T-cell (primary cell): ENCODE results near the gene ENPP6. TPM values are rescaled to one million over a fixed set of nuclear protein-coding genes. Genes with fewer than 3 reads are reported as not detected.

Experiments
- ATAC-seq, 4 experiments: fragments of 200-7000 bp in 3 of 4; fragments of 150-1000 bp in 1 of 4; cut with Tn5 transposase; replicated peaks in 1 of 4; 1 replicate in 3 of 4; 2 replicates in 1 of 4; pipeline ENCODE4 v1.10.0; 2021; ENCODE audit warnings: moderate library complexity in 3 of 4, mild to moderate bottlenecking in 2 of 4, moderate number of reproducible peaks in 1 of 4
- CTCF ChIA-PET, 2 donors: fragments of 300-600 bp; sonication (Branson Sonifier 250); formaldehyde crosslinking; loops; one replicate each; lab custom pipeline; 2022; ENCODE audit warnings: antibody characterized with exemption in 2 of 2; lab: Charles Lee
- POLR2A ChIA-PET, 2 donors: fragments of 300-600 bp; sonication (Branson Sonifier 250); formaldehyde crosslinking; loops; one replicate each; lab custom pipeline; 2022; ENCODE audit warnings: antibody characterized with exemption in 2 of 2; lab: Charles Lee
- DNase-seq, 35 experiments: peaks; one replicate each; pipeline versions ENCODE4 v3.0.0 to v3.0.0-alpha.2; 2013 to 2023
- H3K27ac ChIP-seq: one replicate; pipeline ENCODE4 v1.5.1; 2013; ENCODE audit warnings: low read length
- H3K27me3 ChIP-seq, 2 experiments: replicated peaks in 1 of 2; 1 replicate in 1 of 2; 2 replicates in 1 of 2; pipeline versions ENCODE4 v1.6.1 to v1.7.0; 2013; ENCODE audit warnings: low read length in 1 of 2, mixed read lengths in 1 of 2; ENCODE audit not compliant: control insufficient read depth in 2 of 2, insufficient read depth in 2 of 2; ENCODE audit errors: extremely low read depth in 1 of 2
- H3K36me3 ChIP-seq, 2 donors: 1 replicate in 1 of 2; 2 replicates in 1 of 2; pipeline versions ENCODE4 v1.6.1 to v1.7.0; 2013; ENCODE audit warnings: low read length in 1 of 2; ENCODE audit not compliant: control insufficient read depth in 2 of 2, insufficient read depth in 1 of 2; ENCODE audit errors: extremely low read depth in 1 of 2
- H3K4me1 ChIP-seq, 2 experiments: 1 replicate in 1 of 2; 2 replicates in 1 of 2; pipeline versions ENCODE4 v1.6.1 to v1.7.0; 2013; ENCODE audit warnings: low read length in 2 of 2, mixed read lengths in 1 of 2; ENCODE audit not compliant: insufficient read depth in 2 of 2, control insufficient read depth in 1 of 2; ENCODE audit errors: extremely low read depth in 1 of 2
- H3K4me3 ChIP-seq, 2 donors: 1 replicate in 1 of 2; 2 replicates in 1 of 2; pipeline versions ENCODE4 v1.5.1 to v1.7.0; 2013; ENCODE audit warnings: mild to moderate bottlenecking in 2 of 2, low read length in 1 of 2, moderate library complexity in 1 of 2; ENCODE audit not compliant: control insufficient read depth in 1 of 2; ENCODE audit errors: extremely low read depth in 1 of 2
- H3K9me3 ChIP-seq: 2 replicates; pipeline ENCODE4 v1.7.0; 2013
- H3K27ac Mint-ChIP-seq, 2 donors: one replicate each; pipeline ENCODE4 v1.8.0; 2020 to 2021; ENCODE audit warnings: mild to moderate bottlenecking in 2 of 2, mixed read lengths in 2 of 2
- H3K27me3 Mint-ChIP-seq, 2 donors: one replicate each; pipeline ENCODE4 v1.8.0; 2021 to 2022; ENCODE audit warnings: mixed read lengths in 2 of 2
- H3K36me3 Mint-ChIP-seq: one replicate; pipeline ENCODE4 v1.8.0; 2021; ENCODE audit warnings: mixed read lengths
- H3K4me1 Mint-ChIP-seq, 3 donors: one replicate each; pipeline ENCODE4 v1.8.0; 2020 to 2022; ENCODE audit warnings: mixed read lengths in 3 of 3, mild to moderate bottlenecking in 1 of 3
- H3K4me3 Mint-ChIP-seq, 3 donors: one replicate each; pipeline ENCODE4 v1.8.0; 2020 to 2022; ENCODE audit warnings: mild to moderate bottlenecking in 3 of 3, mixed read lengths in 3 of 3, moderate library complexity in 3 of 3
- H3K9me3 Mint-ChIP-seq, 3 donors: one replicate each; pipeline ENCODE4 v1.8.0; 2020 to 2022; ENCODE audit warnings: mixed read lengths in 3 of 3
- WGBS: methylation state at CpG from one replicate; pipeline ENCODE4 v1.1.5; 2013; ENCODE audit warnings: missing lambda C conversion rate; ENCODE audit not compliant: insufficient coverage; 5-methylcytosine and 5-hydroxymethylcytosine counted together
- total RNA-seq, 35 experiments: library from RNA in 6 of 35; stranded (reverse) in 6 of 35; fragments of 120-200 nt in 1 of 35; gene quantifications; one replicate each; pipeline versions ENCODE4 v1.2.1 to v1.2.4 and lab custom pipeline; 2013 to 2026

Gene ENPP6
- total RNA-seq, 5 donors from 2014 or later (not counting 1 experiment from before 2014, with no cell fraction given): not detected

- ChIA-PET POLR2A (no interaction called here), CTCF (no interaction called here)
- H3K27me3 ChIP-seq: peaks cover 0 to 37% of the 10 kb centered on the region in 2 experiments
- no peak overlapping the region for H3K27ac Mint-ChIP-seq
- ATAC-seq (no peak), DNase-seq (peak in 1 of 35 experiments; percentile 11)
- H3K36me3 Mint-ChIP-seq: no peaks in the 10 kb centered on the region
- peaks cover under 1 to 3% (median 2%) of the 10 kb centered on the region in 3 donors for H3K4me1 Mint-ChIP-seq
- peaks cover 51 to 57% of the 10 kb centered on the region in 2 donors for H3K27me3 Mint-ChIP-seq
- H3K4me3 Mint-ChIP-seq: no peak overlapping the region
- no peak overlapping the region for H3K4me3 ChIP-seq
- no peaks in the 10 kb centered on the region for H3K36me3 ChIP-seq
- peaks cover 0 to 8% of the 10 kb centered on the region in 2 experiments for H3K4me1 ChIP-seq
- 29% methylated on average over 3 of the region's 8 CpGs for WGBS
- H3K9me3 ChIP-seq: no peaks in the 10 kb centered on the region
- H3K9me3 Mint-ChIP-seq: no peaks in the 10 kb centered on the region
- H3K27ac ChIP-seq: no peak overlapping the region
Observed at GRCh38 chr4:184163813-184164212, 53.9 kb downstream of the ENPP6 start.

- no peak overlapping the region for H3K27ac ChIP-seq
- H3K27me3 Mint-ChIP-seq: peaks cover 51 to 56% of the 10 kb centered on the region in 2 donors
- H3K9me3 ChIP-seq: no peaks in the 10 kb centered on the region
- ATAC-seq (no peak), DNase-seq (no peak)
- no peaks in the 10 kb centered on the region for H3K9me3 Mint-ChIP-seq
- H3K4me3 Mint-ChIP-seq: no peak overlapping the region
- H3K4me3 ChIP-seq: no peak overlapping the region
- no peaks in the 10 kb centered on the region for H3K4me1 Mint-ChIP-seq
- H3K27me3 ChIP-seq: peaks cover 2 to 28% of the 10 kb centered on the region in 2 experiments
- H3K36me3 ChIP-seq: no peaks in the 10 kb centered on the region
- no peaks in the 10 kb centered on the region for H3K4me1 ChIP-seq
- no peak overlapping the region for H3K27ac Mint-ChIP-seq
- ChIA-PET POLR2A (no interaction called here), CTCF (no interaction called here)
- H3K36me3 Mint-ChIP-seq: no peaks in the 10 kb centered on the region
- 66% methylated on average over 5 of the region's 5 CpGs for WGBS
Observed at GRCh38 chr4:184162596-184162995, 55.1 kb downstream of the ENPP6 start.

GRCh38 chr4:184157322-184157721 is 60.4 kb downstream of the ENPP6 start:
- ChIA-PET POLR2A (no interaction called here), CTCF (no interaction called here)
- peaks cover 2 to 5% of the 10 kb centered on the region in 2 experiments for H3K27me3 ChIP-seq
- peaks cover 28 to 33% of the 10 kb centered on the region in 2 donors for H3K27me3 Mint-ChIP-seq
- ATAC-seq: no peak
- H3K36me3 ChIP-seq: no peaks in the 10 kb centered on the region
- no peaks in the 10 kb centered on the region for H3K4me1 Mint-ChIP-seq
- H3K9me3 Mint-ChIP-seq: no peaks in the 10 kb centered on the region
- 71% methylated on average over 2 of the region's 2 CpGs for WGBS
- no peak overlapping the region for H3K4me3 ChIP-seq
- no peaks in the 10 kb centered on the region for H3K9me3 ChIP-seq
- H3K36me3 Mint-ChIP-seq: no peaks in the 10 kb centered on the region
- no peak overlapping the region for H3K27ac ChIP-seq
- no peaks in the 10 kb centered on the region for H3K4me1 ChIP-seq
- DNase-seq: no peak
- H3K27ac Mint-ChIP-seq: no peak overlapping the region
- no peak overlapping the region for H3K4me3 Mint-ChIP-seq

DNA sequence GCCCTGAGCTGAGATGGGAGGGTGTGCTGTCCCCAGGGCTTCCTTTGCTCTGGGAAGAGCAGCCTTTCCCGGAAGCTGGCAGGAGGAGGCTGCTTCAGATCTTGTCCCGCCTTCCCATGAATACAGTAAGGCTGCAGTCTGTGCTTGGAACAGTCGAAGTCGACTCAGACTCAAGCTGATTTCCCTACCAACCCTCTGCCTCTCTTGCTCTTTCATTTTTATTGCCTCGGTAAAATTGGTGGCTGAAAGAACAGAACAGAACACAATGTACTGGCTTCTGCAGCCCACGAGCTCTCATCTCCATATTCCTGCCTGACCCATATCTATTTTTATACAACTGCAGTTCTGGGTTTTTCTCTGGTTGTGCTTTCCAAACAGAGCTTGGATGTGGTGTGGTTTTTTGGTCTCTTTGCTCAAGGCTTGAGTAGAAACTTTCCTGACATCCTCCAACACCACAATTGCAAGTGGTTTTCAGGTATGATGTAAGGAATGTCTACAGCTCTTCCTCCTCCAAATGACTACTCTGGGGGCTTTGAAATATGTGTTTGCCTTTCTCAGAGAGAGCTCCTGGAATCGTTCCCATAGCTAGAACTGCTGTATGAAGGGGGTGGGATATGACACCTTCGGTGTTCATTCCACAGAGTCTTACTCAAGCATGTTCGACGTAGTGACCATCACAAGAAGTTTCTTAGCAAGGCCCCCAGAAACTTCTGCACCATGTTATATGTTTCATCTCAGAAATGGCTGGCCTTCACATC is 61.3 kb downstream of the ENPP6 start:
- Histone ChIP-seq H3K4me1 (no peaks in the 10 kb centered on the region), H3K36me3 (no peaks in the 10 kb centered on the region), H3K27me3 (peaks cover 2 to 8% of the 10 kb centered on the region in 2 experiments), H3K9me3 (no peaks in the 10 kb centered on the region), H3K27ac (no peak overlapping the region), H3K4me3 (no peak overlapping the region)
- H3K4me1 Mint-ChIP-seq: no peaks in the 10 kb centered on the region
- 45% methylated on average over 2 of the region's 10 CpGs for WGBS
- no peak for DNase-seq
- peaks cover 20 to 27% of the 10 kb centered on the region in 2 donors for H3K27me3 Mint-ChIP-seq
- no peak overlapping the region for H3K4me3 Mint-ChIP-seq
- ChIA-PET POLR2A (no interaction called here), CTCF (no interaction called here)
- no peaks in the 10 kb centered on the region for H3K9me3 Mint-ChIP-seq
- no peak for ATAC-seq
- no peaks in the 10 kb centered on the region for H3K36me3 Mint-ChIP-seq
- H3K27ac Mint-ChIP-seq: no peak overlapping the region

DNA sequence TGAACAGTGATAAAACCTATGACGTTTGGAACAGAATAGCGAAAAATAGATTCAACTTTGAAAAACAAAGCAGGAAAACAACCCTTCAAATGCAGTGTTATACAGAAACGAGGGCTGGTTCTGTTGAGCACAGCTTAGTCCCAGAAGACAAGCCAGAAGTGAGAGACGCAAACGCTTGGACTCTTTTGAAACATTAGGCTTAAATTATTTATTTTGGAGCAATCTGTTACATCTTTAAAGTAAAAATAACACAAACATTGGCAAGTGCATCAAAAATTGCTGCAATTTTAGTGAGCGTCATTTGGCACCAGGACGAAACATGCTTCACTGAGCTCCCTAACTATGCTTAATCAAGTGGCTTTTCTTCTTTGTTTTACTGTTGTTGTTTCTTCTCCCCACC is 63.5 kb downstream of the ENPP6 start:
- no peaks in the 10 kb centered on the region for H3K9me3 ChIP-seq
- Mint-ChIP-seq H3K27ac (no peak overlapping the region), H3K4me1 (no peaks in the 10 kb centered on the region), H3K27me3 (peaks cover 7 to 19% of the 10 kb centered on the region in 2 donors), H3K36me3 (no peaks in the 10 kb centered on the region), H3K9me3 (no peaks in the 10 kb centered on the region), H3K4me3 (no peak overlapping the region)
- 80% methylated on average over 1 of the region's 7 CpGs for WGBS
- ChIA-PET CTCF (interaction anchor here in 1 of 2 donors (0.6 kb wide), 1 partner anchor 364 kb away, joined by 6 read pairs; no protein-coding TSS in a partner anchor), POLR2A (no interaction called here)
- H3K4me3 ChIP-seq: no peak overlapping the region
- no peak overlapping the region for H3K27ac ChIP-seq
- no peak for ATAC-seq
- H3K4me1 ChIP-seq: no peaks in the 10 kb centered on the region
- no peaks in the 10 kb centered on the region for H3K36me3 ChIP-seq
- no peak for DNase-seq
- peaks cover 2 to 8% of the 10 kb centered on the region in 2 experiments for H3K27me3 ChIP-seq

GRCh38 chr4:184153781-184154180 is 63.9 kb downstream of the ENPP6 start:
- ChIA-PET CTCF (interaction anchor here in 1 of 2 donors (0.6 kb wide), 1 partner anchor 364 kb away, joined by 6 read pairs; no protein-coding TSS in a partner anchor), POLR2A (no interaction called here)
- H3K27me3 Mint-ChIP-seq: peaks cover 3 to 16% of the 10 kb centered on the region in 2 donors
- no peaks in the 10 kb centered on the region for H3K9me3 Mint-ChIP-seq
- no peaks in the 10 kb centered on the region for H3K4me1 Mint-ChIP-seq
- Histone ChIP-seq H3K4me3 (no peak overlapping the region), H3K36me3 (no peaks in the 10 kb centered on the region), H3K4me1 (no peaks in the 10 kb centered on the region), H3K9me3 (no peaks in the 10 kb centered on the region), H3K27ac (no peak overlapping the region), H3K27me3 (peaks cover 2 to 8% of the 10 kb centered on the region in 2 experiments)
- H3K27ac Mint-ChIP-seq: no peak overlapping the region
- ATAC-seq (no peak), DNase-seq (no peak)
- H3K36me3 Mint-ChIP-seq: no peaks in the 10 kb centered on the region
- H3K4me3 Mint-ChIP-seq: no peak overlapping the region
- WGBS: no CpG with 5 or more reads among the region's 5 CpGs
